Mesendoderm (in vitro differentiated cells): ENCODE measurements around the gene ATAD2B.

Source experiments
- DNase-seq: peaks from one replicate; pipeline ENCODE4 v3.0.0; 2013
- H2AK5ac ChIP-seq: 2 replicates; pipeline ENCODE4 v1.6.1; 2013; ENCODE audit warnings: low read length, inconsistent platforms
- H2BK120ac ChIP-seq: 2 replicates; pipeline ENCODE4 v1.6.1; 2013; ENCODE audit warnings: low read depth, mild to moderate bottlenecking, low read length, moderate library complexity, mixed read lengths
- H2BK15ac ChIP-seq: replicated peaks from 2 replicates; pipeline ENCODE4 v1.6.1; 2013; ENCODE audit warnings: low read depth, mild to moderate bottlenecking, moderate library complexity
- H2BK5ac ChIP-seq: 2 replicates; pipeline ENCODE4 v1.6.1; 2013; ENCODE audit warnings: low read length, inconsistent platforms
- H3K18ac ChIP-seq: 2 replicates; pipeline ENCODE4 v1.6.1; 2013; ENCODE audit warnings: mild to moderate bottlenecking, low read length, mixed read lengths
- H3K23ac ChIP-seq: one replicate; pipeline ENCODE4 v1.6.1; 2013; ENCODE audit warnings: low read length
- H3K27ac ChIP-seq: 2 replicates; pipeline ENCODE4 v1.5.1; 2013; ENCODE audit warnings: low read depth, mild to moderate bottlenecking, inconsistent platforms, low read length, moderate library complexity
- H3K27me3 ChIP-seq: 2 replicates; pipeline ENCODE4 v1.6.1; 2013; ENCODE audit warnings: low read length, control low read depth, mild to moderate bottlenecking, inconsistent platforms; ENCODE audit not compliant: insufficient read depth, poor library complexity
- H3K36me3 ChIP-seq: 2 replicates; pipeline ENCODE4 v1.6.1; 2013; ENCODE audit warnings: low read length, inconsistent platforms; ENCODE audit not compliant: control insufficient read depth, insufficient read depth
- H3K4ac ChIP-seq: one replicate; pipeline ENCODE4 v1.6.1; 2013; ENCODE audit warnings: low read depth, mild to moderate bottlenecking, low read length, moderate library complexity
- H3K4me1 ChIP-seq: 2 replicates; pipeline ENCODE4 v1.6.1; 2013; ENCODE audit warnings: low read depth, low read length, inconsistent platforms; ENCODE audit not compliant: control insufficient read depth
- H3K4me2 ChIP-seq: 2 replicates; pipeline ENCODE4 v1.6.1; 2013; ENCODE audit warnings: low read length
- H3K4me3 ChIP-seq: 2 replicates; pipeline ENCODE4 v1.5.1; 2013; ENCODE audit warnings: mild to moderate bottlenecking, low read length
- H3K56ac ChIP-seq: one replicate; pipeline ENCODE4 v1.6.1; 2013; ENCODE audit warnings: low read length
- H3K79me1 ChIP-seq: 2 replicates; pipeline ENCODE4 v1.6.1; 2013; ENCODE audit warnings: low read length, inconsistent platforms
- H3K79me2 ChIP-seq: 2 replicates; pipeline ENCODE4 v1.6.1; 2013; ENCODE audit warnings: mild to moderate bottlenecking, low read length; ENCODE audit not compliant: control insufficient read depth, insufficient read depth
- H3K9ac ChIP-seq: 2 replicates; pipeline ENCODE4 v1.6.1; 2013; ENCODE audit warnings: low read length, inconsistent platforms
- H4K5ac ChIP-seq: one replicate; pipeline ENCODE4 v1.6.1; 2013; ENCODE audit warnings: low read length
- H4K8ac ChIP-seq: one replicate; pipeline ENCODE4 v1.6.1; 2013; ENCODE audit warnings: low read depth, mild to moderate bottlenecking, control low read depth, low read length, moderate library complexity
- WGBS: extraction: QIAGEN DNeasy Blood & Tissue Kit; methylation state at CpG from one replicate; pipeline ENCODE4 v1.1.7; 2013; ENCODE audit warnings: low lambda C conversion rate, missing lambda C conversion rate; ENCODE audit not compliant: insufficient coverage; ENCODE audit errors: extremely low coverage; 5-methylcytosine and 5-hydroxymethylcytosine counted together

The ATAD2B gene

GRCh38 chr2:23806201-23806600, 120.7 kb downstream of the ATAD2B start:
- Histone ChIP-seq H3K9ac (no peak overlapping the region), H3K27me3 (no peaks in the 10 kb centered on the region), H3K27ac (no peak overlapping the region), H3K79me2 (no peaks in the 10 kb centered on the region), H3K56ac (no peak overlapping the region), H3K4me1 (no peaks in the 10 kb centered on the region), H3K4me3 (no peak overlapping the region), H3K18ac (no peak overlapping the region), H3K23ac (no peak overlapping the region), H3K36me3 (no peaks in the 10 kb centered on the region), H4K5ac (no peak overlapping the region), H2BK15ac (no peak overlapping the region), H3K4me2 (no peak overlapping the region), H4K8ac (no peak overlapping the region), H2AK5ac (no peak overlapping the region), H3K79me1 (no peaks in the 10 kb centered on the region), H3K4ac (no peak overlapping the region), H2BK120ac (no peak overlapping the region), H2BK5ac (no peak overlapping the region)
- no CpG with 5 or more reads among the region's 2 CpGs for WGBS
- DNase-seq, result no peak

- H2BK5ac ChIP-seq, result no peak overlapping the region
- no CpG with 5 or more reads among the region's 5 CpGs for WGBS
- no peak overlapping the region for H3K4me2 ChIP-seq
- H3K4me1 ChIP-seq, result no peaks in the 10 kb centered on the region
- no peak overlapping the region for H4K5ac ChIP-seq
- no peaks in the 10 kb centered on the region for H3K79me2 ChIP-seq
- H3K9ac ChIP-seq, result no peak overlapping the region
- H4K8ac ChIP-seq, result no peak overlapping the region
- no peak overlapping the region for H3K56ac ChIP-seq
- no peak overlapping the region for H3K23ac ChIP-seq
- no peak overlapping the region for H3K18ac ChIP-seq
- no peak overlapping the region for H3K27ac ChIP-seq
- H3K36me3 ChIP-seq, result no peaks in the 10 kb centered on the region
- no peaks in the 10 kb centered on the region for H3K79me1 ChIP-seq
- H2BK120ac ChIP-seq, result no peak overlapping the region
- peak; percentile 63 for DNase-seq
- H3K27me3 ChIP-seq, result no peaks in the 10 kb centered on the region
- H2BK15ac ChIP-seq, result no peak overlapping the region
- H3K4ac ChIP-seq, result no peak overlapping the region
- no peak overlapping the region for H2AK5ac ChIP-seq
- no peak overlapping the region for H3K4me3 ChIP-seq
These were observed 122.9 kb downstream of the ATAD2B start for GRCh38 chr2:23803965-23804542.

GRCh38 chr2:23803264-23803964, 123.5 kb downstream of the ATAD2B start:
- no peak overlapping the region for H3K4me3 ChIP-seq

GRCh38 chr2:23801396-23801795, 125.5 kb downstream of the ATAD2B start:
- Histone ChIP-seq H3K4me2 (no peak overlapping the region), H3K79me2 (no peaks in the 10 kb centered on the region), H3K36me3 (no peaks in the 10 kb centered on the region), H3K4me1 (no peaks in the 10 kb centered on the region), H4K5ac (no peak overlapping the region), H3K4ac (no peak overlapping the region), H3K27ac (no peak overlapping the region), H4K8ac (no peak overlapping the region), H3K4me3 (no peak overlapping the region), H3K56ac (no peak overlapping the region), H2BK120ac (no peak overlapping the region), H2AK5ac (no peak overlapping the region), H3K27me3 (no peaks in the 10 kb centered on the region), H3K79me1 (no peaks in the 10 kb centered on the region), H3K23ac (no peak overlapping the region), H2BK5ac (no peak overlapping the region), H3K9ac (no peak overlapping the region), H2BK15ac (no peak overlapping the region), H3K18ac (no peak overlapping the region)
- DNase-seq, result no peak
- WGBS, result no CpG with 5 or more reads among the region's 1 CpG

More at GRCh38 chr2:23803264-23803964, 123.5 kb downstream of the ATAD2B start:
- no peak overlapping the region for H2BK15ac ChIP-seq
- H3K9ac ChIP-seq, result no peak overlapping the region
- no peak overlapping the region for H4K8ac ChIP-seq
- no peaks in the 10 kb centered on the region for H3K4me1 ChIP-seq
- H3K79me1 ChIP-seq, result no peaks in the 10 kb centered on the region
- no peak overlapping the region for H3K4ac ChIP-seq
- H2BK120ac ChIP-seq, result no peak overlapping the region
- H3K23ac ChIP-seq, result no peak overlapping the region
- H2BK5ac ChIP-seq, result no peak overlapping the region
- no peaks in the 10 kb centered on the region for H3K36me3 ChIP-seq
- H3K27ac ChIP-seq, result no peak overlapping the region
- H3K56ac ChIP-seq, result no peak overlapping the region
- H3K79me2 ChIP-seq, result no peaks in the 10 kb centered on the region
- no CpG with 5 or more reads among the region's 5 CpGs for WGBS
- no peak for DNase-seq
- no peak overlapping the region for H3K18ac ChIP-seq
- no peak overlapping the region for H2AK5ac ChIP-seq
- no peaks in the 10 kb centered on the region for H3K27me3 ChIP-seq
- H4K5ac ChIP-seq, result no peak overlapping the region
- no peak overlapping the region for H3K4me2 ChIP-seq

DNA sequence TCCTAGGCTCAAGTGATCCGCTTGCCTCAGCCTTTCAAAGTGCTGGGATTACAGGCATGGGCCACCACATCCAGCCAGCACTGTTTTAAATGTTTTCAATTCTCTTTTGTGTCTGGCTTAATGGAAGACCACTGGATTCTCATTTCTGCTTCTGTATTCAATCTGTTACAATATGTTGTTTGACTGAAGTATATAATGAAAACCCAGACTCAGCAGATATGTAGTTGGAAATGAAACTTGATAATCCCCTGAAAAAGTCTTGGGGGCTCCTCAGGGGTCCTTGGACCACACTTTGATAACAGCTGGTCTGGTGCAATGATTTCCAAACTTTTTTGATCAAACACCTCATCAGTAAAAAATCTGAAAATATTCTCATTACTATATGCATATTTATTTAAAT, 132.7 kb downstream of the ATAD2B start:
- Histone ChIP-seq H3K18ac (no peak overlapping the region), H3K4me2 (no peak overlapping the region), H3K4ac (no peak overlapping the region), H3K79me1 (no peaks in the 10 kb centered on the region), H3K4me1 (no peaks in the 10 kb centered on the region), H3K9ac (no peak overlapping the region), H2BK5ac (no peak overlapping the region), H3K27me3 (no peaks in the 10 kb centered on the region), H3K4me3 (no peak overlapping the region), H4K8ac (no peak overlapping the region), H4K5ac (no peak overlapping the region), H3K56ac (no peak overlapping the region), H3K79me2 (no peaks in the 10 kb centered on the region), H3K36me3 (no peaks in the 10 kb centered on the region), H2AK5ac (no peak overlapping the region), H2BK120ac (no peak overlapping the region), H3K27ac (no peak overlapping the region), H3K23ac (no peak overlapping the region), H2BK15ac (no peak overlapping the region)
- no CpG with 5 or more reads among the region's 1 CpG for WGBS
- no peak for DNase-seq

DNA sequence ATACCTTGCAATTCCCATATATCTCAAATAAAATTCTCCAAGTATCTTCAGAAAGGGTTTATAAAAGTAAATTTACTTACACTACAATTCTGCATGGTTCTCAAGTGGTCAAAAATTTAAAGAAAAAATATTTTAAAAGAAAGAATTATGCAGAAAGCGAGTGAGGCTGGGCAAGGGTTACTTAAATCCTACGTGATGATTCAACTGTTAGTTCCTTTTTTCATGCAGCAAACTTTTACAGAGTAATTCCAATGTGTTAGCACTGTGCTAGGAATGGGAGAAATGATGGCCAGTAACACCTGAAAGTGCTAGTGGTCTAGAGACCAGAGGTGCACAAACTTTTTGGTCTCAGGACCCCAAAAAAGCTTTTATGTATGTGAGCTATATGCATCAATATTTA, 133.4 kb downstream of the ATAD2B start:
- Histone ChIP-seq H3K4ac (no peak overlapping the region), H3K18ac (no peak overlapping the region), H2BK15ac (no peak overlapping the region), H3K4me1 (no peaks in the 10 kb centered on the region), H3K27me3 (no peaks in the 10 kb centered on the region), H3K36me3 (no peaks in the 10 kb centered on the region), H4K5ac (no peak overlapping the region), H4K8ac (no peak overlapping the region), H2AK5ac (no peak overlapping the region), H3K4me2 (no peak overlapping the region), H2BK5ac (no peak overlapping the region), H2BK120ac (no peak overlapping the region), H3K56ac (no peak overlapping the region), H3K4me3 (no peak overlapping the region), H3K79me1 (no peaks in the 10 kb centered on the region), H3K79me2 (no peaks in the 10 kb centered on the region), H3K9ac (no peak overlapping the region), H3K23ac (no peak overlapping the region), H3K27ac (no peak overlapping the region)
- WGBS, result no CpG with 5 or more reads among the region's 2 CpGs
- DNase-seq, result no peak
